Activated CD8-positive, alpha-beta T cell treated with anti-CD3 and anti-CD28 coated beads, Interleukin-2, amount 10 ng/mL, durations not matched to agents 7 days and 5 days (primary cell): Measurements from ENCODE around the gene SCGN. TPM values are rescaled to one million over a fixed set of nuclear protein-coding genes. Genes with fewer than 3 reads are reported as not detected.
"Not testable (repeated sequence)": the region's sequence is repeated elsewhere in the genome, so short reads cannot be mapped to it uniquely, and the experiment has no call there.

Experiments used
- ATAC-seq: fragments of 150-1000 bp; cut with Tn5 transposase; one replicate; pipeline ENCODE4 v1.10.0; 2021; ENCODE audit warnings: moderate library complexity
- CTCF ChIA-PET: fragments of 350-600 bp; sonication (Branson Sonifier 250); formaldehyde crosslinking; loops from one replicate; lab custom pipeline; 2021; ENCODE audit warnings: antibody characterized with exemption; lab: Charles Lee
- POLR2A ChIA-PET: fragments of 350-600 bp; sonication (Branson Sonifier 250); formaldehyde crosslinking; loops from one replicate; lab custom pipeline; 2021; ENCODE audit warnings: antibody characterized with exemption; lab: Charles Lee
- DNase-seq: peaks from one replicate; pipeline ENCODE4 v3.0.0-alpha.2; 2020
- H3K27ac Mint-ChIP-seq: one replicate; pipeline ENCODE4 v1.8.0; 2021; ENCODE audit warnings: mild to moderate bottlenecking, mixed read lengths
- H3K27me3 Mint-ChIP-seq: one replicate; pipeline ENCODE4 v1.8.0; 2021; ENCODE audit warnings: low read depth, mixed read lengths
- H3K36me3 Mint-ChIP-seq: one replicate; pipeline ENCODE4 v1.8.0; 2021; ENCODE audit warnings: low read depth, mixed read lengths
- H3K4me1 Mint-ChIP-seq: one replicate; pipeline ENCODE4 v1.8.0; 2021; ENCODE audit warnings: low read depth, mixed read lengths
- H3K4me3 Mint-ChIP-seq: one replicate; pipeline ENCODE4 v1.8.0; 2021; ENCODE audit warnings: mild to moderate bottlenecking, mixed read lengths
- H3K9me3 Mint-ChIP-seq: one replicate; pipeline ENCODE4 v1.8.0; 2022; ENCODE audit warnings: mixed read lengths; ENCODE audit not compliant: insufficient read depth
- total RNA-seq, 2 experiments: library from RNA; stranded (reverse); gene quantifications; one replicate each; pipeline ENCODE4 v1.2.3, GENCODE V29; 2021

SCGN gene
- total RNA-seq, 2 experiments from 2014 or later: not detected

GRCh38 chr6:25743868-25744267 lies 91.9 kb downstream of the SCGN start:
- Mint-ChIP-seq H3K27me3 (peaks cover 10% of the 10 kb centered on the region), H3K36me3 (no peaks in the 10 kb centered on the region), H3K4me1 (no peaks in the 10 kb centered on the region), H3K9me3 (no peaks in the 10 kb centered on the region), H3K27ac (no peak overlapping the region), H3K4me3 (no peak overlapping the region)
- ATAC-seq (no peak), DNase-seq (no peak)
- CTCF ChIA-PET: interaction anchor here (1.3 kb wide), 1 partner anchor 26 kb away, joined by 3 read pairs; no protein-coding TSS in a partner anchor
- POLR2A ChIA-PET: no interaction called here

GRCh38 chr6:25745836-25746235 lies 93.8 kb downstream of the SCGN start:
- CTCF ChIA-PET: interaction anchor here (1.0 kb wide), 1 partner anchor 14 kb away, joined by 3 read pairs; no protein-coding TSS in a partner anchor
- Mint-ChIP-seq H3K9me3 (no peaks in the 10 kb centered on the region), H3K27ac (no peak overlapping the region), H3K27me3 (peaks cover 5% of the 10 kb centered on the region), H3K36me3 (no peaks in the 10 kb centered on the region), H3K4me1 (no peaks in the 10 kb centered on the region), H3K4me3 (no peak overlapping the region)
- ATAC-seq (no peak), DNase-seq (no peak)
- POLR2A ChIA-PET: no interaction called here

GRCh38 chr6:25746968-25747367 lies 95.0 kb downstream of the SCGN start:
- Mint-ChIP-seq H3K4me3 (no peak overlapping the region), H3K36me3 (no peaks in the 10 kb centered on the region), H3K27me3 (peaks cover 5% of the 10 kb centered on the region), H3K4me1 (no peaks in the 10 kb centered on the region), H3K27ac (no peak overlapping the region), H3K9me3 (no peaks in the 10 kb centered on the region)
- ChIA-PET CTCF (no interaction called here), POLR2A (no interaction called here)
- DNase-seq: no peak
- ATAC-seq: no peak

- no peaks in the 10 kb centered on the region for H3K36me3 Mint-ChIP-seq
- ChIA-PET CTCF (no interaction called here), POLR2A (no interaction called here)
- no peak for ATAC-seq
- no peak overlapping the region for H3K4me3 Mint-ChIP-seq
- no peaks in the 10 kb centered on the region for H3K9me3 Mint-ChIP-seq
- no peaks in the 10 kb centered on the region for H3K4me1 Mint-ChIP-seq
- H3K27ac Mint-ChIP-seq: no peak overlapping the region
- peaks cover 5% of the 10 kb centered on the region for H3K27me3 Mint-ChIP-seq
- no peak for DNase-seq
These were observed 95.5 kb downstream of the SCGN start for GRCh38 chr6:25747477-25747876.

- ChIA-PET POLR2A (no interaction called here), CTCF (no interaction called here)
- H3K27me3 Mint-ChIP-seq: peaks cover 5% of the 10 kb centered on the region
- H3K9me3 Mint-ChIP-seq: no peaks in the 10 kb centered on the region
- H3K4me3 Mint-ChIP-seq: no peak overlapping the region
- H3K27ac Mint-ChIP-seq: no peak overlapping the region
- DNase-seq: no peak
- H3K4me1 Mint-ChIP-seq: no peaks in the 10 kb centered on the region
- ATAC-seq: no peak
- H3K36me3 Mint-ChIP-seq: no peaks in the 10 kb centered on the region
These were observed 96.0 kb downstream of the SCGN start for GRCh38 chr6:25748049-25748448.

GRCh38 chr6:25748601-25749517 lies 96.8 kb downstream of the SCGN start:
- ATAC-seq, H3K27me3 Mint-ChIP-seq, POLR2A ChIA-PET, DNase-seq, H3K4me3 Mint-ChIP-seq, H3K9me3 Mint-ChIP-seq, H3K36me3 Mint-ChIP-seq, H3K4me1 Mint-ChIP-seq, H3K27ac Mint-ChIP-seq, CTCF ChIA-PET: not testable (repeated sequence)

GRCh38 chr6:25749837-25750236 lies 97.8 kb downstream of the SCGN start:
- ATAC-seq (no peak), DNase-seq (no peak)
- ChIA-PET CTCF (no interaction called here), POLR2A (no interaction called here)
- no peak overlapping the region for H3K4me3 Mint-ChIP-seq
- H3K9me3 Mint-ChIP-seq: no peaks in the 10 kb centered on the region
- no peaks in the 10 kb centered on the region for H3K4me1 Mint-ChIP-seq
- no peaks in the 10 kb centered on the region for H3K36me3 Mint-ChIP-seq
- H3K27ac Mint-ChIP-seq: no peak overlapping the region
- H3K27me3 Mint-ChIP-seq: peaks cover 14% of the 10 kb centered on the region

GRCh38 chr6:25750906-25751305 lies 98.9 kb downstream of the SCGN start:
- H3K4me1 Mint-ChIP-seq: no peaks in the 10 kb centered on the region
- no peaks in the 10 kb centered on the region for H3K36me3 Mint-ChIP-seq
- no peak overlapping the region for H3K27ac Mint-ChIP-seq
- ATAC-seq: no peak
- H3K27me3 Mint-ChIP-seq: peaks cover 20% of the 10 kb centered on the region
- no peak for DNase-seq
- H3K9me3 Mint-ChIP-seq: no peaks in the 10 kb centered on the region
- POLR2A ChIA-PET: no interaction called here
- H3K4me3 Mint-ChIP-seq: no peak overlapping the region
- CTCF ChIA-PET: no interaction called here

Other genes starting within 250 kb of the SCGN start
- not detected for gene SLC17A4, start 102.5 kb downstream of the SCGN start, total RNA-seq
- gene SLC17A1, start 179.8 kb downstream of the SCGN start, total RNA-seq: not detected
- gene SLC17A3, start 222.0 kb downstream of the SCGN start, total RNA-seq: under 1 TPM; 0.21 to 0.55 TPM